SK-N-SH (cell line): ENCODE measurements around the gene OR2Y1.

Experiments used
- CTCF ChIP-seq: fragments of 200-600 bp; sonication (generic); IDR thresholded peaks from 2 replicates; pipeline ENCODE4 v1.6.1; 2017; ENCODE audit warnings: antibody characterized with exemption, mild to moderate bottlenecking, moderate library complexity
- EZH2phosphoT487 ChIP-seq: fragments of 200-600 bp; sonication (generic); IDR thresholded peaks from 2 replicates; pipeline ENCODE4 v1.6.1; 2017; ENCODE audit warnings: low read depth, mixed run types, mild to moderate bottlenecking, antibody characterized with exemption, moderate library complexity, borderline replicate concordance
- PBX3 ChIP-seq: IDR thresholded peaks from 2 replicates; pipeline ENCODE4; 2012
- POLR2AphosphoS5 ChIP-seq: IDR thresholded peaks from 2 replicates; pipeline ENCODE4 v1.6.1; 2012; ENCODE audit warnings: low read depth, low read length
- RCOR1 ChIP-seq: fragments of 150-350 bp; IDR thresholded peaks from 2 replicates; pipeline ENCODE4 v1.6.1; 2017; ENCODE audit warnings: antibody characterized with exemption, low read length
- TAF1 ChIP-seq: IDR thresholded peaks from 2 replicates; pipeline ENCODE4 v1.6.1; 2012; ENCODE audit warnings: low read depth, mild to moderate bottlenecking, low read length, moderate library complexity, borderline replicate concordance

GRCh38 chr5:180703912-180704311, 35.9 kb downstream of the OR2Y1 start:
- TF ChIP-seq RCOR1 = no peak
- TF ChIP-seq TAF1 = no peak
- no peak for TF ChIP-seq POLR2AphosphoS5
- no peak for TF ChIP-seq EZH2phosphoT487
- no peak for TF ChIP-seq CTCF
- TF ChIP-seq PBX3 = no peak
